GM23338 (cell line): Measurements from ENCODE around the gene RIOK3.

ENCODE experiments used
- CREB1 ChIP-seq: fragments of 250-450 bp; sonication (Bioruptor Pico); IDR thresholded peaks from 2 replicates; pipeline ENCODE4 v1.5.0; 2020; ENCODE audit warnings: low read depth, mild to moderate bottlenecking, moderate library complexity
- EZH2 ChIP-seq: fragments of 200-600 bp; sonication (generic); IDR thresholded peaks from one replicate; pipeline ENCODE4 v1.8.0; 2017; ENCODE audit warnings: antibody characterized with exemption, mild to moderate bottlenecking, low read depth; ENCODE audit not compliant: unreplicated experiment
- EZH2phosphoT487 ChIP-seq: fragments of 200-600 bp; sonication (generic); IDR thresholded peaks from one replicate; pipeline ENCODE4 v1.8.1; 2018; ENCODE audit warnings: antibody characterized with exemption; ENCODE audit not compliant: unreplicated experiment
- JUNB ChIP-seq: IDR thresholded peaks from one replicate; pipeline ENCODE4 v1.6.1; 2016; ENCODE audit warnings: antibody characterized with exemption; ENCODE audit not compliant: unreplicated experiment
- POLR2AphosphoS5 ChIP-seq: IDR thresholded peaks from 2 replicates; pipeline ENCODE4 v1.6.1; 2016; ENCODE audit warnings: antibody characterized with exemption, low read depth
- ZNF114 ChIP-seq: fragments of 250-450 bp; sonication (Bioruptor Pico); IDR thresholded peaks from 2 replicates; pipeline ENCODE4 v1.5.0; 2020; ENCODE audit warnings: mild to moderate bottlenecking, moderate library complexity
- TF ChIP-seq, protein P1 (sequence below), 2 experiments: fragments of 200-600 bp in 1 of 2; sonication (generic) in 1 of 2; conservative IDR thresholded peaks; 2 replicates each; pipeline versions ENCODE4 v1.5.1 to v1.6.1; 2016 to 2017; ENCODE audit warnings: antibody characterized with exemption in 2 of 2, low read depth in 2 of 2, mild to moderate bottlenecking in 2 of 2, moderate library complexity in 1 of 2
- TF ChIP-seq, protein P2 (sequence below): IDR thresholded peaks from 2 replicates; pipeline ENCODE4 v1.6.1; 2016; ENCODE audit warnings: antibody characterized with exemption
- TF ChIP-seq, protein P3 (sequence below): IDR thresholded peaks from one replicate; pipeline ENCODE4 v1.6.1; 2018; ENCODE audit warnings: antibody characterized with exemption; ENCODE audit not compliant: unreplicated experiment

DNA sequence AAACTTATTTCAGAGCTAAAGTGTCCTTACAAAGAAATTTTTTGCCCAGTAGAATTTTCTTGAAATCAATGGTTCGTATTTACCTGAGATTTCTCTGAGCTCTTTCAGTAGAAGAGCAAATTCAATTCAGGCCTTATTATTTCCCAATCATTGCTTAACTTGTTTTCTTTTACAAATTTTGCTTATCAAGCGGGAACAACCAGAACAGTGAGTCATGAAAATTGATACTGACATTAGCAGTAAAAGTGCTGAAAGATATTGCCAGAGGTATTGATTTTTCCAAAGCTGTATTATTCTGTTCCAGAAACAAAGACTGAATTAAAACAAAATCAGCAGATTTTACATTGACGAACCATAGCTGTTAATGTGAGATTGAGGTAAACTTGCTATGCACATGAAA lies 10.1 kb upstream of the RIOK3 start:
- TF ChIP-seq, protein P1, sequence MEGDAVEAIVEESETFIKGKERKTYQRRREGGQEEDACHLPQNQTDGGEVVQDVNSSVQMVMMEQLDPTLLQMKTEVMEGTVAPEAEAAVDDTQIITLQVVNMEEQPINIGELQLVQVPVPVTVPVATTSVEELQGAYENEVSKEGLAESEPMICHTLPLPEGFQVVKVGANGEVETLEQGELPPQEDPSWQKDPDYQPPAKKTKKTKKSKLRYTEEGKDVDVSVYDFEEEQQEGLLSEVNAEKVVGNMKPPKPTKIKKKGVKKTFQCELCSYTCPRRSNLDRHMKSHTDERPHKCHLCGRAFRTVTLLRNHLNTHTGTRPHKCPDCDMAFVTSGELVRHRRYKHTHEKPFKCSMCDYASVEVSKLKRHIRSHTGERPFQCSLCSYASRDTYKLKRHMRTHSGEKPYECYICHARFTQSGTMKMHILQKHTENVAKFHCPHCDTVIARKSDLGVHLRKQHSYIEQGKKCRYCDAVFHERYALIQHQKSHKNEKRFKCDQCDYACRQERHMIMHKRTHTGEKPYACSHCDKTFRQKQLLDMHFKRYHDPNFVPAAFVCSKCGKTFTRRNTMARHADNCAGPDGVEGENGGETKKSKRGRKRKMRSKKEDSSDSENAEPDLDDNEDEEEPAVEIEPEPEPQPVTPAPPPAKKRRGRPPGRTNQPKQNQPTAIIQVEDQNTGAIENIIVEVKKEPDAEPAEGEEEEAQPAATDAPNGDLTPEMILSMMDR (conservative IDR thresholded peaks at IDR 0.05; ENCODE audit: low read depth in 2 of 2) = no peak
- TF ChIP-seq, protein P2, sequence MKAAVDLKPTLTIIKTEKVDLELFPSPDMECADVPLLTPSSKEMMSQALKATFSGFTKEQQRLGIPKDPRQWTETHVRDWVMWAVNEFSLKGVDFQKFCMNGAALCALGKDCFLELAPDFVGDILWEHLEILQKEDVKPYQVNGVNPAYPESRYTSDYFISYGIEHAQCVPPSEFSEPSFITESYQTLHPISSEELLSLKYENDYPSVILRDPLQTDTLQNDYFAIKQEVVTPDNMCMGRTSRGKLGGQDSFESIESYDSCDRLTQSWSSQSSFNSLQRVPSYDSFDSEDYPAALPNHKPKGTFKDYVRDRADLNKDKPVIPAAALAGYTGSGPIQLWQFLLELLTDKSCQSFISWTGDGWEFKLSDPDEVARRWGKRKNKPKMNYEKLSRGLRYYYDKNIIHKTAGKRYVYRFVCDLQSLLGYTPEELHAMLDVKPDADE = no peak
- TF ChIP-seq, protein P3, sequence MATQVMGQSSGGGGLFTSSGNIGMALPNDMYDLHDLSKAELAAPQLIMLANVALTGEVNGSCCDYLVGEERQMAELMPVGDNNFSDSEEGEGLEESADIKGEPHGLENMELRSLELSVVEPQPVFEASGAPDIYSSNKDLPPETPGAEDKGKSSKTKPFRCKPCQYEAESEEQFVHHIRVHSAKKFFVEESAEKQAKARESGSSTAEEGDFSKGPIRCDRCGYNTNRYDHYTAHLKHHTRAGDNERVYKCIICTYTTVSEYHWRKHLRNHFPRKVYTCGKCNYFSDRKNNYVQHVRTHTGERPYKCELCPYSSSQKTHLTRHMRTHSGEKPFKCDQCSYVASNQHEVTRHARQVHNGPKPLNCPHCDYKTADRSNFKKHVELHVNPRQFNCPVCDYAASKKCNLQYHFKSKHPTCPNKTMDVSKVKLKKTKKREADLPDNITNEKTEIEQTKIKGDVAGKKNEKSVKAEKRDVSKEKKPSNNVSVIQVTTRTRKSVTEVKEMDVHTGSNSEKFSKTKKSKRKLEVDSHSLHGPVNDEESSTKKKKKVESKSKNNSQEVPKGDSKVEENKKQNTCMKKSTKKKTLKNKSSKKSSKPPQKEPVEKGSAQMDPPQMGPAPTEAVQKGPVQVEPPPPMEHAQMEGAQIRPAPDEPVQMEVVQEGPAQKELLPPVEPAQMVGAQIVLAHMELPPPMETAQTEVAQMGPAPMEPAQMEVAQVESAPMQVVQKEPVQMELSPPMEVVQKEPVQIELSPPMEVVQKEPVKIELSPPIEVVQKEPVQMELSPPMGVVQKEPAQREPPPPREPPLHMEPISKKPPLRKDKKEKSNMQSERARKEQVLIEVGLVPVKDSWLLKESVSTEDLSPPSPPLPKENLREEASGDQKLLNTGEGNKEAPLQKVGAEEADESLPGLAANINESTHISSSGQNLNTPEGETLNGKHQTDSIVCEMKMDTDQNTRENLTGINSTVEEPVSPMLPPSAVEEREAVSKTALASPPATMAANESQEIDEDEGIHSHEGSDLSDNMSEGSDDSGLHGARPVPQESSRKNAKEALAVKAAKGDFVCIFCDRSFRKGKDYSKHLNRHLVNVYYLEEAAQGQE = no peak
- no peak for TF ChIP-seq POLR2AphosphoS5
- TF ChIP-seq CREB1 (CRISPR knock-in tag) = no peak
- no peak for TF ChIP-seq EZH2phosphoT487
- no peak for TF ChIP-seq JUNB
- TF ChIP-seq EZH2 = no peak
- TF ChIP-seq ZNF114 = no peak
